K562 (cell line): ENCODE data around the gene SEC14L3. TPM values are rescaled to one million over a fixed set of nuclear protein-coding genes. Genes with fewer than 3 reads are reported as not detected.

Source experiments
- ETS2 ChIP-seq: IDR thresholded peaks from 2 replicates; pipeline ENCODE4 v1.6.1; 2016; ENCODE audit warnings: borderline replicate concordance, missing genetic modification characterization, mild to moderate bottlenecking, moderate library complexity, missing compliant biosample characterization; ENCODE audit not compliant: poor library complexity, severe bottlenecking
- FOXM1 ChIP-seq, 2 experiments: fragments of 450-650 bp in 1 of 2; sonication (generic) in 1 of 2; formaldehyde crosslinking in 1 of 2; IDR thresholded peaks; 2 replicates each; pipeline versions ENCODE4 v1.6.1 to v1.9.0; 2017 to 2022; ENCODE audit warnings: low read depth in 2 of 2, mild to moderate bottlenecking in 2 of 2, missing genetic modification reagents in 1 of 2, moderate library complexity in 1 of 2
- GATA2 ChIP-seq: sonication (generic); formaldehyde crosslinking; IDR thresholded peaks from 2 replicates; pipeline ENCODE4 v1.4.0; 2020; ENCODE audit warnings: mild to moderate bottlenecking, missing genetic modification reagents
- KLF13 ChIP-seq: fragments of 450-650 bp; IDR thresholded peaks from 2 replicates; pipeline ENCODE4 v1.6.1; 2016; ENCODE audit warnings: missing genetic modification characterization, low read depth, mild to moderate bottlenecking, missing compliant biosample characterization, moderate library complexity, borderline replicate concordance
- MYC ChIP-seq, 2 experiments: fragments of 250-450 bp in 1 of 2; sonication (Bioruptor Pico) in 1 of 2; IDR thresholded peaks; 2 replicates each; pipeline versions ENCODE4 v1.5.1 to v1.6.1; 2012 to 2021; ENCODE audit warnings: low read depth in 2 of 2, borderline replicate concordance in 1 of 2, improper control_type of control experiment in 1 of 2, low read length in 1 of 2, mild to moderate bottlenecking in 1 of 2, moderate library complexity in 1 of 2
- NCOA2 ChIP-seq, 2 experiments: fragments of 450-650 bp; IDR thresholded peaks; 2 replicates each; pipeline ENCODE4 v1.6.1; 2018; ENCODE audit warnings: mild to moderate bottlenecking in 2 of 2, moderate library complexity in 1 of 2; ENCODE audit not compliant: partially characterized antibody in 2 of 2
- NFIC ChIP-seq: fragments of 450-650 bp; IDR thresholded peaks from 2 replicates; pipeline ENCODE4 v1.6.1; 2017; ENCODE audit warnings: mild to moderate bottlenecking, inconsistent platforms
- NR2C2 ChIP-seq, 2 experiments: fragments of 200-800 bp in 1 of 2; sonication (Bioruptor generic) in 1 of 2; sonication (generic) in 1 of 2; formaldehyde crosslinking in 1 of 2; IDR thresholded peaks; 2 replicates each; pipeline versions ENCODE4 v1.6.1 to v1.8.0; 2016 to 2022; ENCODE audit warnings: mild to moderate bottlenecking in 1 of 2, missing compliant biosample characterization in 1 of 2, missing genetic modification characterization in 1 of 2, missing genetic modification reagents in 1 of 2
- PBX2 ChIP-seq, 2 experiments: IDR thresholded peaks in 1 of 2; conservative IDR thresholded peaks in 1 of 2; 2 replicates each; pipeline ENCODE4 v1.6.1; 2016; ENCODE audit warnings: low read depth in 2 of 2, mild to moderate bottlenecking in 1 of 2, missing compliant biosample characterization in 1 of 2, missing genetic modification characterization in 1 of 2, moderate library complexity in 1 of 2
- PML ChIP-seq: IDR thresholded peaks from 2 replicates; pipeline ENCODE4 v1.6.1; 2012; ENCODE audit warnings: low read length, inconsistent platforms
- POLR2AphosphoS5 ChIP-seq: IDR thresholded peaks from 2 replicates; pipeline ENCODE4 v1.6.1; 2011; ENCODE audit warnings: mild to moderate bottlenecking, low read depth, low read length, moderate library complexity; ENCODE audit not compliant: control insufficient read depth, insufficient read depth
- SMARCE1 ChIP-seq: fragments of 450-650 bp; IDR thresholded peaks from 2 replicates; pipeline ENCODE4 v1.7.1; 2016; ENCODE audit warnings: mild to moderate bottlenecking
- TEAD1 ChIP-seq, 2 experiments: fragments of 450-650 bp in 1 of 2; sonication (generic) in 1 of 2; formaldehyde crosslinking; IDR thresholded peaks; 2 replicates each; pipeline versions ENCODE4 v1.4.0 to v1.8.0; 2020 to 2022; ENCODE audit warnings: mild to moderate bottlenecking in 2 of 2, missing genetic modification reagents in 1 of 2
- TEAD4 ChIP-seq, 2 experiments: sonication (generic) in 1 of 2; formaldehyde crosslinking in 1 of 2; IDR thresholded peaks; 2 replicates each; pipeline versions ENCODE4 v1.6.1 to v1.8.0; 2012 to 2022; ENCODE audit warnings: borderline replicate concordance in 1 of 2, inconsistent platforms in 1 of 2, low read length in 1 of 2, mild to moderate bottlenecking in 1 of 2, missing genetic modification reagents in 1 of 2
- TRIM24 ChIP-seq, 2 experiments: fragments of 450-650 bp; IDR thresholded peaks; 2 replicates each; pipeline ENCODE4 v1.6.1; 2016
- ZNF592 ChIP-seq: fragments of 450-650 bp; IDR thresholded peaks from 2 replicates; pipeline ENCODE4 v1.6.1; 2017; ENCODE audit warnings: antibody characterized with exemption, mild to moderate bottlenecking
- polyA plus RNA-seq, 8 experiments: library from polyadenylated mRNA; depleted of rRNA in 4 of 8; stranded (reverse) in 5 of 8; unstranded in 3 of 8; fragments of >200 nt; fragmentation: Nextera tagmentation in 2 of 8; fragmentation: Illumina TruSeq in 1 of 8; extraction: Ambion mirVana in 2 of 8; extraction: Trizol in 1 of 8; gene quantifications; 2 replicates each; pipeline versions ENCODE4 v1.2.1 to v1.2.3, GENCODE V29; 2011 to 2014; ENCODE audit warnings: inconsistent platforms in 1 of 8, missing spikeins in 1 of 8
- total RNA-seq, 7 experiments: library from RNA; depleted of rRNA in 6 of 7; stranded (reverse); fragments of >200 nt in 6 of 7; fragmentation: Illumina TruSeq in 2 of 7; extraction: Trizol in 2 of 7; gene quantifications; 2 replicates each; pipeline versions ENCODE4 v1.2.1 to v1.2.3, GENCODE V29; 2011 to 2021; ENCODE audit warnings: low replicate concordance in 1 of 7
- TF ChIP-seq, protein P1 (sequence below): fragments of 250-450 bp; sonication (Bioruptor Pico); IDR thresholded peaks from 2 replicates; pipeline ENCODE4 v1.5.0; 2020; ENCODE audit warnings: mild to moderate bottlenecking

SEC14L3 gene
- total and polyA plus RNA-seq, 9 of the 15 experiments (the other 6 are each of a cell fraction or from before 2014, with no cell fraction given): not detected

DNA sequence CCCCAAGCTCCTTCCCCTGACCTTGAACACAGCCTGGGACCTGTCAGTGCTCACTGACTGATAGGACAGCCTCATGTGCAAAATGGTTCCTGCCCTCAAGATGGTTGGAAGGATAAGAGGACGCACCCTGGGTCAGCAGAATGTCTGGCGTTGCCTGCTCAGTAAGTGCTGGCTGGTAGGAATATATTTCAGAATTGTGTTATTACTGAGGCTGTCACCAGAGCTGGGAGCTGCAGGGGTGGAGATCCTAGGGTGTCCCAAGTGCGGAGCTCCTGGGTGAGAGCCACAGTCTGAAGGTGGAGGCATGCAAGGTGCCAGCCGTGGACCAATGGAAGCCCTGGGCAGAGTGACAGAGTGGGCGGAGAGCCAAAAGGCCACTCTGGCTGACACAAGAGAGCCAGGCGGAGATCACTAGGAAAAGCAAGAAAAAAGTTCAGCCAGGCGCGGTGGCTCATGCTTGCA is 34.7 kb upstream of the SEC14L3 start (continued):
- TF ChIP-seq PML (peak; percentile 43; the same call in 1 of the 2 replicates), MYC (IDR thresholded peaks at IDR 0.05; ENCODE audit: low read depth, low read length) (0 out of 2 replicates have a peak, but pooled peaks have one; percentile 42), MYC (CRISPR knock-in tag; IDR thresholded peaks at IDR 0.05; ENCODE audit: borderline replicate concordance, low read depth) (no peak), PBX2 (CRISPR knock-in tag; IDR thresholded peaks at IDR 0.05; ENCODE audit: low read depth) (no peak), PBX2 (tag; conservative IDR thresholded peaks at IDR 0.05; ENCODE audit: low read depth) (peak; percentile 48), TRIM24 (IDR thresholded peaks at IDR 0.05) (peak; percentile 68 to 74; a peak in 3 of 4 replicates), TEAD1 (CRISPR knock-in tag; IDR thresholded peaks at IDR 0.05) (no peak), FOXM1 (IDR thresholded peaks at IDR 0.05; ENCODE audit: low read depth) (no peak), FOXM1 (CRISPR knock-in tag; IDR thresholded peaks at IDR 0.05; ENCODE audit: low read depth) (no peak), GATA2 (CRISPR knock-in tag) (peak; percentile 53; the same call in 1 of the 2 replicates), ETS2 (tag) (no peak), KLF13 (tag) (no peak), NR2C2 (CRISPR knock-in tag; IDR thresholded peaks at IDR 0.05) (no peak), NR2C2 (tag; IDR thresholded peaks at IDR 0.05) (0 out of 2 replicates have a peak, but pooled peaks have one; percentile 36), POLR2AphosphoS5 (peak; percentile 52; the same call in 1 of the 2 replicates), TEAD4 (IDR thresholded peaks at IDR 0.05; ENCODE audit: low read length) (peak; percentile 80), TEAD4 (CRISPR knock-in tag; IDR thresholded peaks at IDR 0.05; ENCODE audit: borderline replicate concordance) (no peak), NFIC (peak; percentile 79), SMARCE1 (0 out of 2 replicates have a peak, but pooled peaks have one; percentile 17), NCOA2 (IDR thresholded peaks at IDR 0.05; ENCODE audit: partially characterized antibody in 2 of 2) (no peak), ZNF592 (peak; percentile 79)
- TF ChIP-seq, protein P1, sequence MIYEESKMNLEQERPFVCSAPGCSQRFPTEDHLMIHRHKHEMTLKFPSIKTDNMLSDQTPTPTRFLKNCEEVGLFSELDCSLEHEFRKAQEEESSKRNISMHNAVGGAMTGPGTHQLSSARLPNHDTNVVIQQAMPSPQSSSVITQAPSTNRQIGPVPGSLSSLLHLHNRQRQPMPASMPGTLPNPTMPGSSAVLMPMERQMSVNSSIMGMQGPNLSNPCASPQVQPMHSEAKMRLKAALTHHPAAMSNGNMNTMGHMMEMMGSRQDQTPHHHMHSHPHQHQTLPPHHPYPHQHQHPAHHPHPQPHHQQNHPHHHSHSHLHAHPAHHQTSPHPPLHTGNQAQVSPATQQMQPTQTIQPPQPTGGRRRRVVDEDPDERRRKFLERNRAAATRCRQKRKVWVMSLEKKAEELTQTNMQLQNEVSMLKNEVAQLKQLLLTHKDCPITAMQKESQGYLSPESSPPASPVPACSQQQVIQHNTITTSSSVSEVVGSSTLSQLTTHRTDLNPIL (CRISPR knock-in tag): no peak
